ENCODE measurements around the gene SYCE3.

GRCh38 chr22:50575426-50575941 lies 12.8 kb upstream of the SYCE3 start:
- TF ChIP-seq CTCF (conservative IDR thresholded peaks at IDR 0.05; ENCODE audit: low read depth, low read length) (no peak), EZH2phosphoT487 (IDR thresholded peaks at IDR 0.05; ENCODE audit: borderline replicate concordance, low read length) (no peak)
